ENCODE measurements around the gene PPP1R16B. TPM values are rescaled to one million over a fixed set of nuclear protein-coding genes. Genes with fewer than 3 reads are reported as not detected.

PPP1R16B gene
- total and polyA plus RNA-seq, 4 experiments from 2014 or later = 17.3 to 55.1 (median 45.5) TPM

DNA sequence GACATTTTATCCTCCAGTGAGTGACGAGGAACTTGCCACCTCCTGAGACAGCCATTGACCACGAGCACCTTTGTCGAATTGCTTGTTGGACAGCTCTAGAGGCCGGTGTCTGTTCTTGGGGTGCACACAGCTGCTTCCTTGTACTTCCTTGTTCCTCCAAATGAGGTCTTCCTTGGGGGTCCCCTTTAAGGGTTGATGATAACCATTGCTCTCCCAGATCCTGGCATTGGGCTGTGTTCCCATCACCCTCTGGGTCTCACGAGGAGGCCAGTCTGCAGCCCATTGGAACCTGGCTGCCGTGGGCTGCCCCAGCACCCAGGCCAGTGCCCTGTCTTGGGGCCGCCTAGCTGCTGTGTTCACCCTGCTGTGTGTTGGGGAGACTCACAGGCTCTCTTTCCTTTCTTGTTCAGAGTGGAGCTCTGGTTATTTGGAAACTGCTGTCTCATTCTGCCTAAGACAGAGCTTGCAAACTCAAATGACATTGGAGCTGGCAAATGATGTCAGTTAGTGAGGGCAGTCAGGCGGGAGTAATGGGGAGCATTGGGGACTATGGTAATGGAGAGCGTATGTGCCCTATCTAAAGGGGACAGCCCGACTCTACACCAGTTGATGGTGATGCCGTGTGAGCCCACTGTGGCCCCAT lies 25.7 kb downstream of the PPP1R16B start:
- CTCF ChIA-PET (ENCODE audit: partially characterized antibody) = no interaction called here

GRCh38 chr20:38831995-38832620 lies 26.6 kb downstream of the PPP1R16B start:
- Histone ChIP-seq H3K36me3 (ENCODE audit: insufficient read depth, low read length) (peaks cover 16% of the 10 kb centered on the region), H3K4me1 (ENCODE audit: insufficient read depth, low read length) (peaks cover 77% of the 10 kb centered on the region), H3K4me3 (ENCODE audit: low read length in 2 of 2) (no peak overlapping the region), H3K27ac (ENCODE audit: low read depth, low read length) (no peak overlapping the region), H3K27me3 (ENCODE audit: insufficient read depth, low read length) (no peaks in the 10 kb centered on the region), H3K9me3 (ENCODE audit: control insufficient read depth in 1 of 2, low read length in 2 of 2) (no peaks in the 10 kb centered on the region)
- intact Hi-C loops (cut with micrococcal nuclease) = no loop called here
- no peak for DNase-seq
- ChIA-PET POLR2A (ENCODE audit: partially characterized antibody) (interaction anchor here (1.6 to 2.0 kb wide), 2 partner anchors 8 to 43 kb away, joined by 5 read pairs; no protein-coding TSS in a partner anchor), CTCF (ENCODE audit: partially characterized antibody) (no interaction called here)
- no peaks in the 10 kb centered on the region for H3K9me3 Mint-ChIP-seq
- H3K36me3 Mint-ChIP-seq = peaks cover 36 to 56% of the 10 kb centered on the region in 2 donors
- peak overlapping the region in 6 of 8 donors; percentile 13 to 58 (median 36) for H3K4me3 Mint-ChIP-seq
- H3K4me1 Mint-ChIP-seq = peaks cover 45 to 83% (median 70%) of the 10 kb centered on the region in 4 donors
- no peaks in the 10 kb centered on the region for H3K27me3 Mint-ChIP-seq
- peak overlapping the region; percentile 2 to 97 (median 77) for H3K27ac Mint-ChIP-seq

More for the DNA sequence above, 25.7 kb downstream of the PPP1R16B start:
- Mint-ChIP-seq H3K36me3 (peaks cover 28 to 57% of the 10 kb centered on the region in 2 donors), H3K27me3 (no peaks in the 10 kb centered on the region), H3K9me3 (no peaks in the 10 kb centered on the region), H3K27ac (peak overlapping the region in 5 of 7 donors; percentile 57 to 97 (median 78)), H3K4me3 (peak overlapping the region in 1 of 8 donors; percentile 18), H3K4me1 (peaks cover 47 to 86% (median 73%) of the 10 kb centered on the region in 4 donors)
- peaks cover 84% of the 10 kb centered on the region for H3K4me1 ChIP-seq (ENCODE audit: insufficient read depth, low read length)
- POLR2A ChIA-PET (ENCODE audit: partially characterized antibody) = interaction anchor here (1.6 to 2.0 kb wide), 2 partner anchors 9 to 44 kb away, joined by 5 read pairs; no protein-coding TSS in a partner anchor
- H3K36me3 ChIP-seq (ENCODE audit: insufficient read depth, low read length) = peaks cover 8% of the 10 kb centered on the region
- no peak for DNase-seq
- no peak overlapping the region for H3K4me3 ChIP-seq (ENCODE audit: low read length in 2 of 2)
- no peaks in the 10 kb centered on the region for H3K27me3 ChIP-seq (ENCODE audit: insufficient read depth, low read length)
- intact Hi-C loops (cut with micrococcal nuclease) = no loop called here
- no peaks in the 10 kb centered on the region for H3K9me3 ChIP-seq (ENCODE audit: control insufficient read depth in 1 of 2, low read length in 2 of 2)
- no peak overlapping the region for H3K27ac ChIP-seq (ENCODE audit: low read depth, low read length)

DNA sequence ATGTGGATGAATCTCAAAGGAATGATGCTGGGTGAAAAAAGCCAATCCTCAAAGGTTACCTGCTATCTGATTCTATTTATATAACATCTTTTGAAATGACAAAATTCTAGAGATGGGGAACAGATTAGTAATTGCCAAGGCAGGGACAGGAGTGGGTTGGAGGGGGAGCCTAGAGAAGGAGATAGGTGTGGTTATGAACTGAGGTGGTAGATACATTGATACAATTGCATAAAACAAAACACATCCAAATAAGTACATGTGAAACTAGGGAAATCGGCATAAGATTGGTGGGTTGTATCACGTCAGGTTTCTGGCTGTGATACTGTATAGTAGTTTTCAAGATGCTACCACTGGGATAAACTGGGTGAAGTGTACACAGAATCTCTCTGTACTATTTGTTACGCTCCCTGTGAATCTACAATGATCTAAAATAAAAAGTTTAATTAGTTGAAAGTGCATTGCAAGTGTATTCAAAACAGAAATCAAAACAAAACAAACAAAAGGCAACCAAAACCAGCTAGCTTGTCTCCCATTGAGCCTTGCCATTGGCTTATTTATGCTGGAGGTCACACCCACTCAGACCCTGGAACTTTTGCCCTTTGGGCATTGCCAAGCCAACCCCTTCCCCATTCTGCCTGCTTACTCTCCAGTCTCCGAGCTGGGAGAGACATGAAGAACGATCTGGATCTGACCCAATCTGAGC lies 27.8 kb downstream of the PPP1R16B start:
- H3K9me3 ChIP-seq (ENCODE audit: control insufficient read depth in 1 of 2, low read length in 2 of 2) = no peaks in the 10 kb centered on the region
- intact Hi-C loops (cut with micrococcal nuclease) = no loop called here
- peak in 4 of 5 donors; percentile 42 to 59 (median 52) for DNase-seq
- Mint-ChIP-seq H3K27me3 (no peaks in the 10 kb centered on the region), H3K9me3 (no peaks in the 10 kb centered on the region), H3K27ac (peak overlapping the region; percentile 64 to 97 (median 92)), H3K4me1 (peaks cover 39 to 71% (median 60%) of the 10 kb centered on the region in 4 donors), H3K4me3 (peak overlapping the region; percentile 32 to 71 (median 56)), H3K36me3 (peaks cover 33 to 50% of the 10 kb centered on the region in 2 donors)
- H3K4me1 ChIP-seq (ENCODE audit: insufficient read depth, low read length) = peaks cover 71% of the 10 kb centered on the region
- H3K36me3 ChIP-seq (ENCODE audit: insufficient read depth, low read length) = peaks cover 16% of the 10 kb centered on the region
- H3K27ac ChIP-seq (ENCODE audit: low read depth, low read length) = peak overlapping the region; percentile 36
- H3K27me3 ChIP-seq (ENCODE audit: insufficient read depth, low read length) = no peaks in the 10 kb centered on the region
- ChIA-PET CTCF (ENCODE audit: partially characterized antibody) (interaction anchor here (1.0 to 1.9 kb wide), 4 partner anchors 9 to 129 kb away, joined by 3 to 7 read pairs (median 4); partner anchors contain the start of gene DHX35), POLR2A (ENCODE audit: partially characterized antibody) (interaction anchor here (0.6 to 2.3 kb wide), 7 partner anchors 9 to 42 kb away, joined by 3 to 10 read pairs (median 7); partner anchors contain the start of gene PPP1R16B)
- H3K4me3 ChIP-seq (ENCODE audit: low read length in 2 of 2) = peak overlapping the region in 1 of 2 donors; percentile 8

- H3K27me3 ChIP-seq (ENCODE audit: insufficient read depth, low read length) = no peaks in the 10 kb centered on the region
- DNase-seq = peak; percentile 57 to 76 (median 69)
- intact Hi-C loops (cut with micrococcal nuclease) = no loop called here
- Mint-ChIP-seq H3K27me3 (no peaks in the 10 kb centered on the region), H3K36me3 (peaks cover 33 to 53% of the 10 kb centered on the region in 2 donors), H3K4me3 (peak overlapping the region; percentile 32 to 71 (median 56)), H3K4me1 (peaks cover 44 to 67% (median 60%) of the 10 kb centered on the region in 4 donors), H3K27ac (peak overlapping the region; percentile 64 to 97 (median 92)), H3K9me3 (no peaks in the 10 kb centered on the region)
- H3K4me3 ChIP-seq (ENCODE audit: low read length in 2 of 2) = peak overlapping the region in 1 of 2 donors; percentile 8
- H3K4me1 ChIP-seq (ENCODE audit: insufficient read depth, low read length) = peaks cover 71% of the 10 kb centered on the region
- H3K36me3 ChIP-seq (ENCODE audit: insufficient read depth, low read length) = peaks cover 16% of the 10 kb centered on the region
- ChIA-PET CTCF (ENCODE audit: partially characterized antibody) (interaction anchor here (0.9 to 1.9 kb wide), 5 partner anchors 9 to 129 kb away, joined by 3 to 7 read pairs (median 4); partner anchors contain the start of gene DHX35), POLR2A (ENCODE audit: partially characterized antibody) (interaction anchor here (0.6 to 2.3 kb wide), 7 partner anchors 9 to 41 kb away, joined by 3 to 10 read pairs (median 7); partner anchors contain the start of gene PPP1R16B)
- H3K9me3 ChIP-seq (ENCODE audit: control insufficient read depth in 1 of 2, low read length in 2 of 2) = no peaks in the 10 kb centered on the region
- peak overlapping the region; percentile 36 for H3K27ac ChIP-seq (ENCODE audit: low read depth, low read length)
Measured at GRCh38 chr20:38833857-38834164, 28.3 kb downstream of the PPP1R16B start.

- intact Hi-C loops (cut with micrococcal nuclease) = no loop called here
- H3K4me1 Mint-ChIP-seq = peaks cover 47 to 66% (median 58%) of the 10 kb centered on the region in 4 donors
- H3K4me3 ChIP-seq (ENCODE audit: low read length in 2 of 2) = no peak overlapping the region
- no peak for DNase-seq
- peak overlapping the region in 6 of 7 donors; percentile 57 to 90 (median 78) for H3K27ac Mint-ChIP-seq
- H3K9me3 Mint-ChIP-seq = no peaks in the 10 kb centered on the region
- POLR2A ChIA-PET (ENCODE audit: partially characterized antibody) = interaction anchor here (1.1 to 2.3 kb wide), 6 partner anchors 13 to 40 kb away, joined by 3 to 10 read pairs (median 7); partner anchors contain the start of gene PPP1R16B
- no peaks in the 10 kb centered on the region for H3K9me3 ChIP-seq (ENCODE audit: control insufficient read depth in 1 of 2, low read length in 2 of 2)
- peaks cover 71% of the 10 kb centered on the region for H3K4me1 ChIP-seq (ENCODE audit: insufficient read depth, low read length)
- peak overlapping the region in 1 of 8 donors; percentile 57 for H3K4me3 Mint-ChIP-seq
- peaks cover 10% of the 10 kb centered on the region for H3K36me3 ChIP-seq (ENCODE audit: insufficient read depth, low read length)
- CTCF ChIA-PET (ENCODE audit: partially characterized antibody) = interaction anchor here (0.9 to 1.9 kb wide), 3 partner anchors 10 to 58 kb away, joined by 3 to 7 read pairs (median 4); no protein-coding TSS in a partner anchor
- peaks cover 33 to 52% of the 10 kb centered on the region in 2 donors for H3K36me3 Mint-ChIP-seq
- no peaks in the 10 kb centered on the region for H3K27me3 ChIP-seq (ENCODE audit: insufficient read depth, low read length)
- no peaks in the 10 kb centered on the region for H3K27me3 Mint-ChIP-seq
- H3K27ac ChIP-seq (ENCODE audit: low read depth, low read length) = no peak overlapping the region
Measured at GRCh38 chr20:38834868-38835267, 29.4 kb downstream of the PPP1R16B start.

- H3K4me3 Mint-ChIP-seq = no peak overlapping the region
- no peaks in the 10 kb centered on the region for H3K27me3 Mint-ChIP-seq
- Histone ChIP-seq H3K9me3 (ENCODE audit: control insufficient read depth in 1 of 2, low read length in 2 of 2) (no peaks in the 10 kb centered on the region), H3K36me3 (ENCODE audit: insufficient read depth, low read length) (peaks cover 10% of the 10 kb centered on the region), H3K4me3 (ENCODE audit: low read length in 2 of 2) (no peak overlapping the region), H3K27me3 (ENCODE audit: insufficient read depth, low read length) (no peaks in the 10 kb centered on the region), H3K4me1 (ENCODE audit: insufficient read depth, low read length) (peaks cover 71% of the 10 kb centered on the region), H3K27ac (ENCODE audit: low read depth, low read length) (no peak overlapping the region)
- H3K4me1 Mint-ChIP-seq = peaks cover 49 to 66% (median 59%) of the 10 kb centered on the region in 4 donors
- peak overlapping the region in 2 of 7 donors; percentile 46 to 79 for H3K27ac Mint-ChIP-seq
- H3K9me3 Mint-ChIP-seq = no peaks in the 10 kb centered on the region
- peaks cover 39 to 50% of the 10 kb centered on the region in 2 donors for H3K36me3 Mint-ChIP-seq
- POLR2A ChIA-PET (ENCODE audit: partially characterized antibody) = interaction anchor here (1.1 to 10.2 kb wide), 4 partner anchors 17 to 39 kb away, joined by 3 to 114 read pairs (median 6); partner anchors contain the start of gene PPP1R16B
- DNase-seq = no peak
- CTCF ChIA-PET (ENCODE audit: partially characterized antibody) = interaction anchor here (0.6 to 2.1 kb wide), 3 partner anchors 20 to 189 kb away, joined by 3 to 4 read pairs (median 4); partner anchors contain the start of gene PPP1R16B
- intact Hi-C loops (cut with micrococcal nuclease) = no loop called here
Measured at GRCh38 chr20:38835792-38836191, 30.3 kb downstream of the PPP1R16B start.
